NCI-H345 (cell line): ENCODE measurements around the gene TMEM232.

Experiments
- DNase-seq: peaks from one replicate; lab custom pipeline; 2025; lab: John Stamatoyannopoulos, UW

TMEM232 gene

DNA sequence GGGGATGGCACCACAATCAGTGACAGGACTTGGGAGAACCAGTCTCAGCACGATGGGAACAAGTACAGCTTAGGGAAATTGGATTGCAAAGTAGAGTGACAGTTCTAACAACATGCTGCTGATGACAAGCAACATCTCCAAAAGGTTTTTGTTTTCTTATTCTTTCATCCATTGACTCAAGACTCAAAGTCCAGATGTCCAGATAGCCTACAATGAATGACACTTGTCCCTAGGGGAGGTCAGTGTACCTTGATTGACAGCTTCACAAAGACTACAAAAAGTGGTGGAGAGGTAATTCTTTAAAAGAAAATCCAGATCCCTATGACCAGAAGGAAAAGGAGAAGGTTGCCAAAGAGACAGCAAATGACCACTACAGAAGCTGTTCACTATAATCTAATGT lies 323.9 kb downstream of the TMEM232 start:
- DNase-seq = no peak

DNA sequence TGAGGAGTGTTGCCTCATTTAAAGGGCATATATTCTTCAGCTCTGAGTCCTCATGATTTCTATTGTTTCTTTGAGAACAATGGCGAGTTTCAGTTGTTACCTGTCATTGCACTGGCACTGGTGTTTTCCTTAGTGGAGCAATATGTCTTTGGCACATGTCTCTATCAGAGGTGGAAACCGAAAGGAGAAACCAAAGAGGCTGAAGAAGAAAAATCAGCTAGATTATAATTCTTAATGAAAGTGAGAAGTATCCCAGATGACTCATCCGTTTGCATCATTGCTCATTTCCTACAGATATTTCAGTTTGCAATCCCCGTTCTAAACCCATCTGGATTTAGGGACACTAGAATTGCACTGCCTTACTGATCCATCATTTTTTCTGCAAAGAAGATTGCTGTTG lies 324.6 kb downstream of the TMEM232 start:
- no peak for DNase-seq

DNA sequence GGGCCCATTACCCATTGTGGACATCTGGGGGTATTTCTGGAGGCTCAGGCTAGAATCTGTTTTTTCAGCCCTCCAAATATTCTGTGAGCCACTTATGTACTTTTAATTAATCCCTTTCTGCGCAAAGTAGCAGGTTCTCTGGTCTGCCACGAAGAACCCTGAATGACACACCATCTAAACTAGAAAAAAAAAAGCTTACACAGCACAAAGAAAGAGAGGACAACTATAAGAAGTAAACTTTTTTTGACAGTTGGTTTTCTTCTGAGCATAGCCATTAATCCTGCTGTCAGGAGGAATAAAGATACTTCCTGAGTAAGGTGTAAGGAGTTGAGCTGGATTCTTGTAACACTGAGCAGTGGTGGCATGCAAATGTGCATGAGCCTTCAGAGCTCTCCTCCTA lies 327.5 kb downstream of the TMEM232 start:
- no peak for DNase-seq

DNA sequence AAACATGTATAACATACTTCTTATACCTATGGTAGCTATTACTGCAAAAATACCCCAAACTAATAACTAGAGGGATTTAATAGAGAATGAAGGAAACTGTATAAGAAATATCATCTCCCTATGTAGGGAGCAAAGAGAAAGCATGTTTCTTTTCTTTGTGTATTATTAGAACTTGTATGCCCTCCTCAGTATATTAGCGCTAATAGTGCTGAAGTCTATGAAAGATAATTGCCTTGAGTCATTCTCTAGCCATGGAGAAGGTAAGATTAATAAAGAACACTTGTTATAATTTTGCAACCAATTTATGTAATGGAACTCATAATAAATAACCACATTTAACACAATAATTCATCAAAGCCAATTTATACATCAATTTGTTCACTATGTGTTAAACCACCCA lies 329.2 kb downstream of the TMEM232 start:
- no peak for DNase-seq

DNA sequence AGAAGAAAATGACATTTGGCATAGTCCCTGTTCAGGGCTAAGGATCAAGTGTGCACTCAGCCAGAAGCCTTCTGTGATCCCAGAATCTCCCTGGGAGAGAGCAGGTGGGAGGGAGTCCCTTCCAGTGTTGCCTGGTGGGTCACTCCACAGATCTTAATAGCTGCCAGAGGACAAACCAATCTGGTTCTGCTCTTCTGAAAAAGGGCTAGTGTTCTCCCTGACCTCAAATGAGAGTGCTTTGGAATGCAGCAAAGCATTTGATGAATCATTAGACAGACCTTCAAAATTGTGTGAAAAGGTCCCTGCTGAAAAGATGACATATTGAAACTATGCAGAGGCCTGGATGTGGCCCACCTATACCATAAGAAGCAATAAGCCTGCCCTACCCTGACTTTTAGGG lies 339.7 kb downstream of the TMEM232 start:
- DNase-seq = no peak

DNA sequence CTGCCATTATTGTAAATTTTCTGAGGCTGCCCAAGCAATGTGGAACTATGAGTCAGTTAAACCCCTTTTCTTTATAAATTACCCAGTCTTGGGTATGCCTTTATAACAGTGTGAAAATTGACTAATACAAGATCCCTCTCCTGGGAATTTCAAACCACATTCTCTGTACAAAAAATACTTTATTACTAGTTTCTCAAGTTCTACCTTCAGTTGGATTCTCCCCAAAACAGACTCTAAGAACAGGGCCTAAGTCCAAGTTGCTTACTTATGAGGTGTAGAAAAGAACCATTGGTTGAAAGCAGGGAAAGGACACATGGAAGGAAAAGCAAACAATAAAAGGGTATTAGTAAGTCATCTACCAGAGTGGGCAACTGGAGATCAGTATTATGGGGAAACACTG lies 343.2 kb downstream of the TMEM232 start:
- DNase-seq = no peak

DNA sequence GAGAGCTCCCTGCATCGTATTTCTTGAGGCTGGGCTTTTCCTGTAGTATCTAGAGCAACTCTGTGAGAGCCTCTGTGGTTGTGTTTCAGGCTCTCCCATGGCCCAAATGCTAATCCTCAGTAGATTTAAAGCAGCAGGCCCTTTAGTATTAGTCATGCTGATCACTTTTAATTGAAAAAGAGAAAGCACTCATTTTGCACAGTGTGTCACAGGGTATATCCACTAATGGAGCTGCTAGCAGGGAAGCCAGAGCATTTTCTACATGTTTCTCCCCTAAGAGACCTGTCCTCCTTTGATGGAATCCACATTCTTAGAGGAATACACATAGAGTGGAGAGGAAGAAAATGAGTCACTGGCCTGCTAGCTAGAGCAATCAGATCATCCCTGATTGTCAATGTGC lies 348.5 kb downstream of the TMEM232 start:
- DNase-seq = no peak

DNA sequence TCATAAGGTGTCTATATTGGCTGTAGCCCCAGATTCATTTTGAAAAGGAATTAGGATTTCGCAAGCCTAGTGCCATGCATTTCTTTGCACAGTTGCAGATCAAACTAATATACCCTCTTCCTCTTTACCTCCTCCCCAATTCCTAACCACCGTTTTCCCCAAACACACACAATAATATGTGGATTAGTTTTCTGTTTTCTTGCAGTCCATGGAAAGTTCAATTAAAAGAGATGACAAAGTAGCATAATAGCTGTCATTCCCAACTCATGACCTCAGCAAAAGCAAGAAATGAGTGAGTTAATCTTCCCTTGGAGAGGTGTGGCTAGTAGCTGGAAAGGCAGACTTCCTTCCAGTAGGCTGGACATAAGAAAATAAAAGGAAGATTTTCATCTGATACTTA lies 349.1 kb downstream of the TMEM232 start:
- DNase-seq = no peak

DNA sequence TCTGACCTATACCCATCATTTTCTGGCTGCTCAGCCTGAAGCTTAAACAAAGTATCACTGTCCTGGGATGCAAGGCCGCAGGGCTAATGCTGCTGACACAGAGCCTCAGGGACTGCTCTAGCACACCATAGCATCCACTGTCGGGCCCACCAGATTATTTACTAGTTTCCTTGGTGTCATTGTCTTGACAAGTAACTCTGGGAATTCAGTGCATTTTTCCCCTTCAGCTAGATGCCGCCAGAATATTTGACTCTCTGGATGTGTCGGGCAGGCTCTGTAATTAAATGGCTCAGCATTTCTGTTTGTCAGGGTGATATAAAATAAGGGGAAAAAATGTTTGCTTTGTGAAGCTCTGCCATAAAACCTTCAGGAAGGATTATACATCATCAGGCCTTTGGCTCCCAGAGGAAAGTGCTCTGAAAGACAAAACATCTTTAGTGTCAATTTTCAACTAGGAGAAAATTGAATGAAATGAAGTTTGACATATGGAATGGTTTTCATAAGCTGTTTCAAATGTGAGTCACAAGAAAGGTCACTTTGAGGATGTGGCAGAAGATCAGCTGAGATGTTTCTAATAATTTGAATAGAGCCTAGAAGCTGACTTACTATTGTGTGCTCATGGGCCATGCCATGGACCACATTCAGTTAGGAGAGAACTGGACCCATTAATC lies 350.1 kb downstream of the TMEM232 start:
- DNase-seq = no peak

DNA sequence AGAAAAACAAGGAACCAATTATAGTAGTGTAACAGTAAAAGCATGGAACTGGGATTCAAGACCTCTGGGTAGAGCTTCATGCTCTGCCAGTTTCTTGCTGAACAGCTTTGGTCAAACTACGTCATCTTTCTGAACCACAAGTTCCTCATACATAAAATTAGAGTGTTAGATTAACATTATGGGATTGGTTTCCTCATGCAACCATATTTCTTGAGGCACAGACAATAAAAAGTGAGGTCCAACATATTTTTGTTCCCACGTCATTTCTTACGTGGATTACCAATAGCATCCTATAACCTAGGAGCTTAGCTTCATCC lies 354.8 kb downstream of the TMEM232 start:
- no peak for DNase-seq

DNA sequence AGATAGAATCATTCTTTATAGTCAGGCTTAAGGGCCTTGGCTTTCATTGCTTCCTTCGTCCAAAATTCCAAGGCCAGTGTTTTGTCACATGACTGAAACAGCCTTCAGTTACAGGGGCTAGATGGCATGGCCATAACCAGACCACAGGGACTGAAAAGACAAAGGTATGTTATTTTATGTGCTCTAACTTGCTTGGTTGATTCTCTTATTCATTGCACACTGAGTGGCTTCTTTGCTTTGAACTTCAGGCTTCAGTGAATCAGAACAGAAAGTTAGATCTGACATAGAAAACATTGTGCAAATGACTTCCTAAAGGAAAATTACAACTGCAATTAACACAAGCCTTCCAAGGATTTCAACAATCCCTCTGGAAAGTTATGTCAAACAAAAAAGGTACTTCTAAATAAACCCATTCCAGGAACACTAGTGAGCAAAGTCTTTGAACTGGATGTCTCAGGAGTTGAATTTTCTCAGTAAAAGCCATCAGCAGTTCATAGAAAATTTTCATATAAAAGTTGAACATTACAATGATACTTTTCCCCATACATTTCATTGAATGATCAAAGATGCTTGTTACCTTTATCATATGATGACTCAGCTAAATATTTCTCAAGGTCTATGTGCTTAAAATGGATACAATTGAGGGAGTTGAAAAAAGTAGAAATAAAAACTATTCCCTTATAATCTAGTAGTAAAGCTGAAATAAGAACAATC lies 355.3 kb downstream of the TMEM232 start:
- no peak for DNase-seq
